ENCODE measurements around the gene DMBX1. TPM values are rescaled to one million over a fixed set of nuclear protein-coding genes. Genes with fewer than 3 reads are reported as not detected.
A peak's percentile ranks its signal among the peaks of the same experiment; 100 is the strongest.

Gene DMBX1
- total and polyA plus RNA-seq, 9 of the 15 experiments (the other 6 are each of a cell fraction or from before 2014, with no cell fraction given): 0.25 to 4.3 (median 1.0) TPM

DNA sequence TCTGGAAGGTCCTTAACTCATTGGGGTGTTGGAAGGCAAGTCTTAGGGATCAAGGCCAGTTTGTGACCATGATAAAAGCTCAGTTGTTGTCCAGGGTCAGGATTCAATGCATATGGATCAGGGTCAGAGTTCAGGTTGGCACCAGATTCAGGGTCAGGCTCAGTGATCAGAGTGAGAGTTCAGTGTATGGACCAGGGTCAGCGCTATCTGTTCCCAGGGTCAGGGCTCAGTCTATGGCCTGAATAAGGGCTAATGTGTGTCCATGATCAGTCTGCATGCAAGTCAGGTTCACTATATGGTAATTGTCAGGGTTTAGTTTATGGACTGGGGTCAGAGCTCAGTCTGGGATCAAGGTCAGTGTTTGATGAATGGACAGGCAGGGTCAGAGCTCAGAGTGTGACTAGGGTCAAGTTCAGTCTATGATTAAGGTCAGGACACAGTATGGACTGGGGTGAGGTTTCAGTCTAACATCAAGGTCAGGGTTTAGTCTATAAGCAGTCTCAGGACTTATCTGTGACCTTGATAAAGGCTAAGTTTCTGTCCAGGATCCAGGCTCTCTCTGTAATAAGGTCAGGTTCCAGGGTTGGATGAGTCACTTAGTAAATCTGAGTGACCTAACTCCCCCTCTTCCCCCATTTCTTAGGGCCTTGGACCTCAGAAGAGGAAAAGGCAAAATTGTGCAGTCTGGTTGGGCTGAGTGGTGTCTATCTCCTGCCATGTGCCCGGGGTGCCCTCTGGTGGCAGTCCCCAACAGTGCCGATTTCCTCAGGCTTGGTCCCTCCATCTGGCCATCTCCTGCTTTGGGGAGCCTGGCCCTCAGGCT is 38.0 kb downstream of the DMBX1 start (continued):
- TF ChIP-seq, protein P1, sequence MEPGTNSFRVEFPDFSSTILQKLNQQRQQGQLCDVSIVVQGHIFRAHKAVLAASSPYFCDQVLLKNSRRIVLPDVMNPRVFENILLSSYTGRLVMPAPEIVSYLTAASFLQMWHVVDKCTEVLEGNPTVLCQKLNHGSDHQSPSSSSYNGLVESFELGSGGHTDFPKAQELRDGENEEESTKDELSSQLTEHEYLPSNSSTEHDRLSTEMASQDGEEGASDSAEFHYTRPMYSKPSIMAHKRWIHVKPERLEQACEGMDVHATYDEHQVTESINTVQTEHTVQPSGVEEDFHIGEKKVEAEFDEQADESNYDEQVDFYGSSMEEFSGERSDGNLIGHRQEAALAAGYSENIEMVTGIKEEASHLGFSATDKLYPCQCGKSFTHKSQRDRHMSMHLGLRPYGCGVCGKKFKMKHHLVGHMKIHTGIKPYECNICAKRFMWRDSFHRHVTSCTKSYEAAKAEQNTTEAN (CRISPR knock-in tag; IDR thresholded peaks at IDR 0.05): no peak
- TF ChIP-seq, protein P2, sequence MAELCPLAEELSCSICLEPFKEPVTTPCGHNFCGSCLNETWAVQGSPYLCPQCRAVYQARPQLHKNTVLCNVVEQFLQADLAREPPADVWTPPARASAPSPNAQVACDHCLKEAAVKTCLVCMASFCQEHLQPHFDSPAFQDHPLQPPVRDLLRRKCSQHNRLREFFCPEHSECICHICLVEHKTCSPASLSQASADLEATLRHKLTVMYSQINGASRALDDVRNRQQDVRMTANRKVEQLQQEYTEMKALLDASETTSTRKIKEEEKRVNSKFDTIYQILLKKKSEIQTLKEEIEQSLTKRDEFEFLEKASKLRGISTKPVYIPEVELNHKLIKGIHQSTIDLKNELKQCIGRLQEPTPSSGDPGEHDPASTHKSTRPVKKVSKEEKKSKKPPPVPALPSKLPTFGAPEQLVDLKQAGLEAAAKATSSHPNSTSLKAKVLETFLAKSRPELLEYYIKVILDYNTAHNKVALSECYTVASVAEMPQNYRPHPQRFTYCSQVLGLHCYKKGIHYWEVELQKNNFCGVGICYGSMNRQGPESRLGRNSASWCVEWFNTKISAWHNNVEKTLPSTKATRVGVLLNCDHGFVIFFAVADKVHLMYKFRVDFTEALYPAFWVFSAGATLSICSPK (IDR thresholded peaks at IDR 0.05; ENCODE audit: borderline replicate concordance): no peak
- TF ChIP-seq DDX20 (tag; IDR thresholded peaks at IDR 0.05; ENCODE audit: low read depth) (no peak), EP400 (IDR thresholded peaks at IDR 0.05) (no peak), PHF20 (IDR thresholded peaks at IDR 0.05; ENCODE audit: partially characterized antibody) (no peak), NFE2 (IDR thresholded peaks at IDR 0.05; ENCODE audit: low read depth) (0 out of 2 replicates have a peak, but pooled peaks have one; percentile 20), HDAC8 (tag; IDR thresholded peaks at IDR 0.05) (no peak), SMAD2 (IDR thresholded peaks at IDR 0.05; ENCODE audit: low read depth, low read length) (no peak), MCM3 (IDR thresholded peaks at IDR 0.05) (no peak), RAD21 (CRISPR knock-in tag; conservative IDR thresholded peaks at IDR 0.05 in 1 of 2, IDR thresholded peaks at IDR 0.05 in 1 of 2) (peak; percentile 100), ZNF584 (CRISPR knock-in tag; IDR thresholded peaks at IDR 0.05; ENCODE audit: low read depth) (no peak; the same call in 1 of the 2 replicates), SIN3B (IDR thresholded peaks at IDR 0.05; ENCODE audit: low read depth) (no peak), ZEB2 (IDR thresholded peaks at IDR 0.05) (peak; percentile 76), ZNF184 (CRISPR knock-in tag; IDR thresholded peaks at IDR 0.05) (no peak), MAFG (tag; conservative IDR thresholded peaks at IDR 0.05) (no peak), HDGF (IDR thresholded peaks at IDR 0.05) (no peak), CEBPG (CRISPR knock-in tag; IDR thresholded peaks at IDR 0.05) (no peak), CEBPG (tag; conservative IDR thresholded peaks at IDR 0.05 in 1 of 2, IDR thresholded peaks at IDR 0.05 in 1 of 2) (no peak)
- TF ChIP-seq, protein P3, sequence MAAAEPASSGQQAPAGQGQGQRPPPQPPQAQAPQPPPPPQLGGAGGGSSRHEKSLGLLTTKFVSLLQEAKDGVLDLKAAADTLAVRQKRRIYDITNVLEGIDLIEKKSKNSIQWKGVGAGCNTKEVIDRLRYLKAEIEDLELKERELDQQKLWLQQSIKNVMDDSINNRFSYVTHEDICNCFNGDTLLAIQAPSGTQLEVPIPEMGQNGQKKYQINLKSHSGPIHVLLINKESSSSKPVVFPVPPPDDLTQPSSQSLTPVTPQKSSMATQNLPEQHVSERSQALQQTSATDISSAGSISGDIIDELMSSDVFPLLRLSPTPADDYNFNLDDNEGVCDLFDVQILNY (CRISPR knock-in tag; IDR thresholded peaks at IDR 0.05): no peak
- TF ChIP-seq, protein P4, sequence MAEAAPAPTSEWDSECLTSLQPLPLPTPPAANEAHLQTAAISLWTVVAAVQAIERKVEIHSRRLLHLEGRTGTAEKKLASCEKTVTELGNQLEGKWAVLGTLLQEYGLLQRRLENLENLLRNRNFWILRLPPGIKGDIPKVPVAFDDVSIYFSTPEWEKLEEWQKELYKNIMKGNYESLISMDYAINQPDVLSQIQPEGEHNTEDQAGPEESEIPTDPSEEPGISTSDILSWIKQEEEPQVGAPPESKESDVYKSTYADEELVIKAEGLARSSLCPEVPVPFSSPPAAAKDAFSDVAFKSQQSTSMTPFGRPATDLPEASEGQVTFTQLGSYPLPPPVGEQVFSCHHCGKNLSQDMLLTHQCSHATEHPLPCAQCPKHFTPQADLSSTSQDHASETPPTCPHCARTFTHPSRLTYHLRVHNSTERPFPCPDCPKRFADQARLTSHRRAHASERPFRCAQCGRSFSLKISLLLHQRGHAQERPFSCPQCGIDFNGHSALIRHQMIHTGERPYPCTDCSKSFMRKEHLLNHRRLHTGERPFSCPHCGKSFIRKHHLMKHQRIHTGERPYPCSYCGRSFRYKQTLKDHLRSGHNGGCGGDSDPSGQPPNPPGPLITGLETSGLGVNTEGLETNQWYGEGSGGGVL (CRISPR knock-in tag; IDR thresholded peaks at IDR 0.05): no peak
- TF ChIP-seq, protein P5, sequence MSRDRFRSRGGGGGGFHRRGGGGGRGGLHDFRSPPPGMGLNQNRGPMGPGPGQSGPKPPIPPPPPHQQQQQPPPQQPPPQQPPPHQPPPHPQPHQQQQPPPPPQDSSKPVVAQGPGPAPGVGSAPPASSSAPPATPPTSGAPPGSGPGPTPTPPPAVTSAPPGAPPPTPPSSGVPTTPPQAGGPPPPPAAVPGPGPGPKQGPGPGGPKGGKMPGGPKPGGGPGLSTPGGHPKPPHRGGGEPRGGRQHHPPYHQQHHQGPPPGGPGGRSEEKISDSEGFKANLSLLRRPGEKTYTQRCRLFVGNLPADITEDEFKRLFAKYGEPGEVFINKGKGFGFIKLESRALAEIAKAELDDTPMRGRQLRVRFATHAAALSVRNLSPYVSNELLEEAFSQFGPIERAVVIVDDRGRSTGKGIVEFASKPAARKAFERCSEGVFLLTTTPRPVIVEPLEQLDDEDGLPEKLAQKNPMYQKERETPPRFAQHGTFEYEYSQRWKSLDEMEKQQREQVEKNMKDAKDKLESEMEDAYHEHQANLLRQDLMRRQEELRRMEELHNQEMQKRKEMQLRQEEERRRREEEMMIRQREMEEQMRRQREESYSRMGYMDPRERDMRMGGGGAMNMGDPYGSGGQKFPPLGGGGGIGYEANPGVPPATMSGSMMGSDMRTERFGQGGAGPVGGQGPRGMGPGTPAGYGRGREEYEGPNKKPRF (IDR thresholded peaks at IDR 0.05; ENCODE audit: low read depth, low read length): no peak
